ENCODE results near the gene DGCR8.

DNA sequence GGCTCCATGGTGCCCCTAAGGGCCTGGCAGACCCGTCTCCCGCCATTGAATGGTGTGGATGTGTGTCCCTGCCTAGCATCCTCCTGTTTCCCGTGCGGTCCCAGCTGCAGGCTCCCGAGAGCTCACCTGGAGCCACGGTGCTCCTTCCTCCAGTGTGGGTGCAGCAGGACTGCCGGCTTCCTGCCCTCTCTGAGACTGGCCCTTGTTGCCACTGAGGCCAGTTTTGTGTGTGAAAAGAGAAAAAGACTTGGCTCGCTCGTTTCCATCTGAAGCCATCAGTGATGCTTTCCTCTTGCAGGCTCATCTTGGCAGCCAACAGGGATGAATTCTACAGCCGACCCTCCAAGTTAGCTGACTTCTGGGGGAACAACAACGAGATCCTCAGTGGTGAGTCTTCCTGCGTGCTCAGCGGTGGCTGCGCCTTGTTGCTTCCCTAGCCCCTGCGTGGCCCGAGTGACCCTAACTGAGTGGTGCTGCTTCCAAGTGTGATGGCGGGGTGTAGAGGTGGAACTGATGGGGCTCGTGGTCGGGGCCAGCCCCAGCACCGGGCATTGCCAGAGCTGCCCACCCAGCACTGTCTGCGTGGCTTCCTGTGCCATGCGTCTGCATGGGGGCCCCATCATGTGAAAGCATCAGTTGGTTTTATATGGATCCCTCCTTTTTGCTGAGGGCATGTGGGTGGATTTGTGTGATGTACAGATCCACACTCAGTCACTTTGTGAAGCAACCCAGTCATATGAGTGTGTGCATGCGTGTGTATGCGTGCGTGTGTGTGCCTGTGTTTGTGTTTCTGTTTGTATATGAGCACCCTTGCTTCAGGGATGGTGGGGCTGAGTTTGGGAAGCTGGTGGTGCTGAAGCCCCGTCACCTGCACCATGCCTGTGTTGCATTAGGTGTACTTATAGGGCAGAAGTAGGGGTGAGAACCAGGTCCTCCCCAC lies 36.7 kb upstream of the DGCR8 start:
- TF ChIP-seq CTCF (IDR thresholded peaks at IDR 0.05) (no peak), POLR2A (IDR thresholded peaks at IDR 0.05) (no peak)

Data from right lobe of liver (tissue), 4 donors.